Measurements from ENCODE around the gene EBF4.

- TF ChIP-seq EZH2phosphoT487 (IDR thresholded peaks at IDR 0.05; ENCODE audit: borderline replicate concordance) (no peak), CTCF (conservative IDR thresholded peaks at IDR 0.05; ENCODE audit: low read length) (no peak)
Measured at GRCh38 chr20:2767768-2768631, 75.4 kb downstream of the EBF4 start.

All from Loucy (cell line).